Measurements from ENCODE around the gene ZC3H8.

DNA sequence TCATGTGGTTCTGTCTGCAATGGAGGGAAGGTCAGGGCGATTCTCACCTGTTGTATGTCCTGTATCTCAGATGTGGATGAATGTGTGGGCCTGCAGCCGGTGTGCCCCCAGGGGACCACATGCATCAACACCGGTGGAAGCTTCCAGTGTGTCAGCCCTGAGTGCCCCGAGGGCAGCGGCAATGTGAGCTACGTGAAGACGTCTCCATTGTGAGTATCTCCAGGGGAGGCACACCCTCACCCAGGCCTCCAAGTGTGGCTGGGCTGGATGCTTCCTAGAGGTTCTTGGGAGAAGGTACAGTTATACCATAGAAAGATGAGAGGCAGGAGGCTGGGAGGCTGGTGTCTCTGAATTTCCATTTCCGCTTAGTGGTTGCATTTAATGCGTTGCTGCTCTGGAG is 69.7 kb downstream of the ZC3H8 start:
- TF ChIP-seq CTCF (IDR thresholded peaks at IDR 0.05) (no peak), POLR2A (IDR thresholded peaks at IDR 0.05) (no peak)
